K562 (cell line): ENCODE data around the gene ADK. TPM values are rescaled to one million over a fixed set of nuclear protein-coding genes. Genes with fewer than 3 reads are reported as not detected.

ENCODE experiments used
- CTCF ChIP-seq, 3 experiments: IDR thresholded peaks in 2 of 3; conservative IDR thresholded peaks in 1 of 3; 2 replicates each; pipeline ENCODE4 v1.5.1; 2011 to 2012; ENCODE audit warnings: low read length in 3 of 3, mild to moderate bottlenecking in 3 of 3, control low read depth in 2 of 3, improper control_type of control experiment in 1 of 3, inconsistent platforms in 1 of 3, low read depth in 1 of 3, mixed read lengths in 1 of 3, moderate library complexity in 1 of 3; ENCODE audit not compliant: insufficient read depth in 2 of 3
- CTCFL ChIP-seq: IDR thresholded peaks from 2 replicates; pipeline ENCODE4 v1.6.1; 2011; ENCODE audit warnings: borderline replicate concordance, low read depth, mild to moderate bottlenecking, moderate library complexity, low read length; ENCODE audit not compliant: insufficient read depth, poor library complexity, severe bottlenecking
- FOXA3 ChIP-seq, 2 experiments: fragments of 450-650 bp in 1 of 2; sonication (generic) in 1 of 2; formaldehyde crosslinking; IDR thresholded peaks in 1 of 2; conservative IDR thresholded peaks in 1 of 2; 2 replicates each; pipeline versions ENCODE4 v1.4.0 to v1.8.0; 2020 to 2022; ENCODE audit warnings: mild to moderate bottlenecking in 2 of 2, missing genetic modification reagents in 1 of 2
- JUN ChIP-seq, 2 experiments: sonication (generic) in 1 of 2; formaldehyde crosslinking in 1 of 2; IDR thresholded peaks; 2 replicates each; pipeline versions ENCODE4 v1.6.1 to v1.8.0; 2012 to 2022; ENCODE audit warnings: borderline replicate concordance in 2 of 2, mild to moderate bottlenecking in 2 of 2, improper control_type of control experiment in 1 of 2, low read depth in 1 of 2, low read length in 1 of 2, missing genetic modification reagents in 1 of 2
- KDM1A ChIP-seq, 2 experiments: fragments of 450-650 bp; IDR thresholded peaks; 2 replicates each; pipeline ENCODE4 v1.6.1; 2016; ENCODE audit warnings: mild to moderate bottlenecking in 2 of 2
- KLF13 ChIP-seq: fragments of 450-650 bp; IDR thresholded peaks from 2 replicates; pipeline ENCODE4 v1.6.1; 2016; ENCODE audit warnings: missing genetic modification characterization, low read depth, mild to moderate bottlenecking, missing compliant biosample characterization, moderate library complexity, borderline replicate concordance
- MTA2 ChIP-seq: fragments of 450-650 bp; IDR thresholded peaks from 2 replicates; pipeline ENCODE4 v1.6.1; 2016; ENCODE audit warnings: low read depth
- NCOA2 ChIP-seq, 2 experiments: fragments of 450-650 bp; IDR thresholded peaks; 2 replicates each; pipeline ENCODE4 v1.6.1; 2018; ENCODE audit warnings: mild to moderate bottlenecking in 2 of 2, moderate library complexity in 1 of 2; ENCODE audit not compliant: partially characterized antibody in 2 of 2
- NCOA6 ChIP-seq: fragments of 450-650 bp; IDR thresholded peaks from 2 replicates; pipeline ENCODE4 v1.6.1; 2017; ENCODE audit warnings: mild to moderate bottlenecking
- NFIX ChIP-seq: fragments of 250-450 bp; sonication (Bioruptor Pico); IDR thresholded peaks from 2 replicates; pipeline ENCODE4 v1.4.0; 2020; ENCODE audit warnings: low read depth, mild to moderate bottlenecking, moderate library complexity
- SRSF3 ChIP-seq: fragments of 200-400 bp; formaldehyde crosslinking; IDR thresholded peaks from 2 replicates; pipeline ENCODE4 v1.6.1; 2016; ENCODE audit warnings: mild to moderate bottlenecking, low read length, moderate library complexity; ENCODE audit not compliant: insufficient read depth
- SRSF7 ChIP-seq: fragments of 200-400 bp; formaldehyde crosslinking; optimal IDR thresholded peaks from 2 replicates; pipeline ENCODE3; 2017; ENCODE audit warnings: mild to moderate bottlenecking, low read depth, low read length
- TCFL5 ChIP-seq: fragments of 250-450 bp; sonication (Bioruptor Pico); conservative IDR thresholded peaks from 2 replicates; pipeline ENCODE4 v1.6.1; 2021; ENCODE audit warnings: mild to moderate bottlenecking, moderate library complexity, matching md5 sums
- TEAD4 ChIP-seq, 2 experiments: sonication (generic) in 1 of 2; formaldehyde crosslinking in 1 of 2; IDR thresholded peaks; 2 replicates each; pipeline versions ENCODE4 v1.6.1 to v1.8.0; 2012 to 2022; ENCODE audit warnings: borderline replicate concordance in 1 of 2, inconsistent platforms in 1 of 2, low read length in 1 of 2, mild to moderate bottlenecking in 1 of 2, missing genetic modification reagents in 1 of 2
- YBX1 ChIP-seq: fragments of 450-650 bp; IDR thresholded peaks from 2 replicates; pipeline ENCODE4 v1.7.1; 2016; ENCODE audit warnings: mild to moderate bottlenecking
- ZNF347 ChIP-seq: fragments of 450-650 bp; formaldehyde crosslinking; IDR thresholded peaks from 2 replicates; pipeline ENCODE4 v1.4.0; 2020; ENCODE audit warnings: low read depth, mild to moderate bottlenecking, moderate library complexity
- ZNF518B ChIP-seq: fragments of 250-450 bp; sonication (Bioruptor Pico); IDR thresholded peaks from 2 replicates; pipeline ENCODE4 v1.5.0; 2021; ENCODE audit warnings: mild to moderate bottlenecking, moderate library complexity
- ZNF699 ChIP-seq: fragments of 250-450 bp; sonication (Bioruptor Pico); IDR thresholded peaks from 2 replicates; pipeline ENCODE4 v1.8.0; 2021; ENCODE audit warnings: mild to moderate bottlenecking, moderate library complexity; ENCODE audit not compliant: insufficient replicate concordance
- polyA plus RNA-seq, 8 experiments: library from polyadenylated mRNA; depleted of rRNA in 4 of 8; stranded (reverse) in 5 of 8; unstranded in 3 of 8; fragments of >200 nt; fragmentation: Nextera tagmentation in 2 of 8; fragmentation: Illumina TruSeq in 1 of 8; extraction: Ambion mirVana in 2 of 8; extraction: Trizol in 1 of 8; gene quantifications; 2 replicates each; pipeline versions ENCODE4 v1.2.1 to v1.2.3, GENCODE V29; 2011 to 2014; ENCODE audit warnings: inconsistent platforms in 1 of 8, missing spikeins in 1 of 8
- total RNA-seq, 7 experiments: library from RNA; depleted of rRNA in 6 of 7; stranded (reverse); fragments of >200 nt in 6 of 7; fragmentation: Illumina TruSeq in 2 of 7; extraction: Trizol in 2 of 7; gene quantifications; 2 replicates each; pipeline versions ENCODE4 v1.2.1 to v1.2.3, GENCODE V29; 2011 to 2021; ENCODE audit warnings: low replicate concordance in 1 of 7

Gene ADK
- total and polyA plus RNA-seq, 9 of the 15 experiments (the other 6 are each of a cell fraction or from before 2014, with no cell fraction given), result 54.2 to 97.8 (median 73.6) TPM

- TF ChIP-seq KLF13 (tag) (peak; percentile 87), SRSF7 (no peak), MTA2 (no peak), ZNF518B (CRISPR knock-in tag) (no peak), FOXA3 (CRISPR knock-in tag; conservative IDR thresholded peaks at IDR 0.05 in 1 of 2, IDR thresholded peaks at IDR 0.05 in 1 of 2) (peak in 1 of 2 experiments; percentile 86; a peak in 2 of 4 replicates), KDM1A (IDR thresholded peaks at IDR 0.05) (no peak), CTCFL (no peak), NCOA2 (IDR thresholded peaks at IDR 0.05; ENCODE audit: partially characterized antibody in 2 of 2) (no peak), JUN (IDR thresholded peaks at IDR 0.05; ENCODE audit: borderline replicate concordance, low read depth, low read length) (peak; percentile 69; the same call in 1 of the 2 replicates), JUN (CRISPR knock-in tag; IDR thresholded peaks at IDR 0.05; ENCODE audit: borderline replicate concordance) (no peak; the same call in 1 of the 2 replicates), YBX1 (no peak), NFIX (CRISPR knock-in tag) (no peak), ZNF699 (CRISPR knock-in tag) (no peak), CTCF (IDR thresholded peaks at IDR 0.05 in 2 of 3, conservative IDR thresholded peaks at IDR 0.05 in 1 of 3; ENCODE audit: insufficient read depth in 2 of 3, low read depth in 1 of 3, low read length in 3 of 3) (no peak), TCFL5 (0 out of 2 replicates have a peak, but pooled peaks have one; percentile 42), SRSF3 (peak; percentile 14; the same call in 1 of the 2 replicates), TEAD4 (IDR thresholded peaks at IDR 0.05; ENCODE audit: low read length) (peak; percentile 2; the same call in 1 of the 2 replicates), TEAD4 (CRISPR knock-in tag; IDR thresholded peaks at IDR 0.05; ENCODE audit: borderline replicate concordance) (no peak), ZNF347 (CRISPR knock-in tag) (no peak), NCOA6 (no peak)
These were observed 25.5 kb downstream of the ADK start (continued) for GRCh38 chr10:74176380-74177139.
